KMS-11 (cell line): ENCODE results near the gene CMPK1.

Source experiments
- H2AFZ ChIP-seq: fragments of 200-600 bp; sonication (generic); 2 replicates; pipeline ENCODE4 v1.6.1; 2016; ENCODE audit warnings: antibody characterized with exemption, mixed run types, low read depth
- H3K27ac ChIP-seq: fragments of 200-600 bp; sonication (generic); 2 replicates; pipeline ENCODE4 v1.6.1; 2016; ENCODE audit warnings: mild to moderate bottlenecking, mixed run types
- H3K27me3 ChIP-seq: fragments of 200-600 bp; sonication (generic); 2 replicates; pipeline ENCODE4 v1.6.1; 2017; ENCODE audit warnings: mild to moderate bottlenecking, low read depth, mixed run types, moderate library complexity; ENCODE audit not compliant: insufficient read depth
- H3K36me3 ChIP-seq: fragments of 200-600 bp; sonication (generic); 2 replicates; pipeline ENCODE4 v1.6.1; 2017; ENCODE audit warnings: mild to moderate bottlenecking, mixed run types; ENCODE audit not compliant: insufficient read depth
- H3K4me1 ChIP-seq: fragments of 200-600 bp; sonication (generic); 2 replicates; pipeline ENCODE4 v1.6.1; 2016; ENCODE audit warnings: mild to moderate bottlenecking, low read depth, mixed run types; ENCODE audit not compliant: poor library complexity, severe bottlenecking
- H3K4me2 ChIP-seq: fragments of 200-600 bp; sonication (generic); 2 replicates; pipeline ENCODE4 v1.7.0; 2016; ENCODE audit warnings: mild to moderate bottlenecking, mixed run types
- H3K4me3 ChIP-seq: fragments of 200-600 bp; sonication (generic); IDR thresholded peaks from 2 replicates; pipeline ENCODE4 v1.6.1; 2017; ENCODE audit warnings: low read depth, low read length, mixed read lengths; ENCODE audit not compliant: insufficient read depth
- H3K79me2 ChIP-seq: fragments of 200-600 bp; sonication (generic); 2 replicates; pipeline ENCODE4 v1.6.1; 2016; ENCODE audit warnings: low read depth, mixed run types; ENCODE audit not compliant: insufficient read depth
- H3K9ac ChIP-seq: fragments of 200-600 bp; sonication (generic); 2 replicates; pipeline ENCODE4 v1.6.1; 2016; ENCODE audit warnings: mild to moderate bottlenecking, mixed run types
- H4K20me1 ChIP-seq: fragments of 200-600 bp; sonication (generic); 2 replicates; pipeline ENCODE4 v1.6.1; 2016; ENCODE audit warnings: mild to moderate bottlenecking, mixed run types; ENCODE audit not compliant: insufficient read depth
- CTCF ChIP-seq: fragments of 200-600 bp; sonication (generic); conservative IDR thresholded peaks from 2 replicates; pipeline ENCODE4 v1.6.1; 2017; ENCODE audit warnings: low read depth, mild to moderate bottlenecking, antibody characterized with exemption, low read length, moderate library complexity, mixed read lengths

CMPK1 gene

GRCh38 chr1:47388891-47389238 is 55.3 kb downstream of the CMPK1 start:
- Histone ChIP-seq H3K36me3 (no peaks in the 10 kb centered on the region), H3K79me2 (no peaks in the 10 kb centered on the region), H3K4me3 (no peak overlapping the region), H3K9ac (no peak overlapping the region), H3K4me1 (no peaks in the 10 kb centered on the region), H3K27me3 (no peaks in the 10 kb centered on the region), H4K20me1 (no peaks in the 10 kb centered on the region), H2AFZ (no peak overlapping the region), H3K4me2 (no peak overlapping the region), H3K27ac (no peak overlapping the region)
- TF ChIP-seq CTCF = peak; percentile 91

- no peak overlapping the region for H3K4me2 ChIP-seq
- H3K27me3 ChIP-seq = no peaks in the 10 kb centered on the region
- no peaks in the 10 kb centered on the region for H3K4me1 ChIP-seq
- H3K9ac ChIP-seq = no peak overlapping the region
- H3K36me3 ChIP-seq = no peaks in the 10 kb centered on the region
- H2AFZ ChIP-seq = no peak overlapping the region
- no peaks in the 10 kb centered on the region for H3K79me2 ChIP-seq
- H4K20me1 ChIP-seq = no peaks in the 10 kb centered on the region
- no peak overlapping the region for H3K27ac ChIP-seq
- TF ChIP-seq CTCF = no peak
- H3K4me3 ChIP-seq = no peak overlapping the region
Observed at GRCh38 chr1:47389731-47390130, 56.1 kb downstream of the CMPK1 start.

DNA sequence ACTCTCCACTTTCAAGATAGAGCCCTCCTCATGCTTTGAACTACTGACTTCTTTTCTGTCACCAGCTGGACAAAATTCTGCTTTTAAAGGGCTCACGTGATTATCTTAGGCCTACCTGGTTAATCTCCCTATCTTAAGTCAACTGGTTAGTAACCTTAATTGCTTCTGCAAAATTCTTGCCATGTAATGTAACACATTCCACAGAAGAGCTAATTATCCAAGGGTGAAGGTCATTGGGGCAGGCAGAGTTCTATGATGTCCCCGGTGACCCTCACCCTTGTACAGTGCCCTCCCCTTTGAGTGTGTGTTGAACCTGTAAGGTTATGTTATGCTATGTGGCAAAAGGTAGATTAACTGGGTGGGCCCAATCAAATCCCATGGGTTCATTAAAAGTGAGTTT is 57.3 kb downstream of the CMPK1 start:
- Histone ChIP-seq H3K27me3 (no peaks in the 10 kb centered on the region), H3K9ac (no peak overlapping the region), H3K27ac (no peak overlapping the region), H3K4me3 (no peak overlapping the region), H3K36me3 (no peaks in the 10 kb centered on the region), H4K20me1 (no peaks in the 10 kb centered on the region), H2AFZ (no peak overlapping the region), H3K4me2 (no peak overlapping the region), H3K79me2 (no peaks in the 10 kb centered on the region), H3K4me1 (no peaks in the 10 kb centered on the region)
- TF ChIP-seq CTCF = no peak

DNA sequence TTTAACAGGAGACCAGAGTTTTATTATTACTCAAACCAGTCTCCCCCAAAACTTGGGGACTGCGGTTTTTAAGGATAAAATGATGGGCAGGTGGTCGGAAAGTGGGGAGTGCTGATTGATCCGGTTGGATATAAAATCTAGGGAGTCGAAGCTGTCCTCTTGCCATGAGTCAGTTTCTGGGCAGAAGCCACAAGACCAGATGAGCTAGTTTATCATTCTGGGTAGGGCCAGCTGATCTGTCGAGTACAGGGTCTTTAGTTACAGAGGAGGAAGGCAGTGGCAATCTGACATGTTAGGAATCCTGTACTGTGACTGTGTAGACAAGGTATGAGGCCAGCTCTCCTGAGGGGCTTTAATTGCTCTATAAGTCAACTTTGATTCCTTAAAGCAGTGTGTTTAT is 59.6 kb downstream of the CMPK1 start:
- Histone ChIP-seq H3K9ac (no peak overlapping the region), H4K20me1 (no peaks in the 10 kb centered on the region), H3K79me2 (no peaks in the 10 kb centered on the region), H3K4me2 (no peak overlapping the region), H3K4me3 (no peak overlapping the region), H2AFZ (no peak overlapping the region), H3K27ac (no peak overlapping the region), H3K36me3 (no peaks in the 10 kb centered on the region), H3K4me1 (no peaks in the 10 kb centered on the region), H3K27me3 (no peaks in the 10 kb centered on the region)
- TF ChIP-seq CTCF = no peak

DNA sequence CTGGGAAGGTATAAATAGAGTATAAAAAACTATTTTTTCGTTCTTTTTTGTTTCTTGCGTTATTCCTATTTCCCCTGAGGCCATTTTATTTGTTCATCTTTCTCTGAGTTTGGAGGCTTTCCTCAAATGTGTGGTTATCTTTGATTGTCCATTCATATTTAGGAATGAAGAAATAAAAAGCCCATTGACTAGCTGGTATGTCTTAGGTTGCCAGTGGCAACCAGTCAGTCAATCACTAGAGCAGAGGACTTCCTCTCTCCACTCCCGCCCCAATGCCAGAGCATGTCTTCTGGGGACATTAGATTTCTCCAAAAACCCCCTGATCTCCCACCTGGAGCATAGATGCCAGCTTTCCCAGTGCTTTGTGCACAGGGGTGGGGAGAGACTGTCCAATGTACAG is 61.8 kb downstream of the CMPK1 start:
- Histone ChIP-seq H3K27me3 (no peaks in the 10 kb centered on the region), H2AFZ (no peak overlapping the region), H3K79me2 (no peaks in the 10 kb centered on the region), H3K9ac (no peak overlapping the region), H3K4me3 (no peak overlapping the region), H3K36me3 (no peaks in the 10 kb centered on the region), H3K4me1 (no peaks in the 10 kb centered on the region), H3K4me2 (no peak overlapping the region), H3K27ac (no peak overlapping the region), H4K20me1 (no peaks in the 10 kb centered on the region)
- TF ChIP-seq CTCF = no peak
